HEK293 (cell line): ENCODE measurements around the gene GLT1D1.

Source experiments
- CTCF ChIP-seq: fragments of 450-650 bp; formaldehyde crosslinking; IDR thresholded peaks from 2 replicates; pipeline ENCODE4 v1.5.1; 2016; ENCODE audit warnings: missing biosample characterization, missing genetic modification characterization
- HOXC10 ChIP-seq: sonication (generic); formaldehyde crosslinking; IDR thresholded peaks from 2 replicates; pipeline ENCODE4 v1.8.1; 2023; ENCODE audit warnings: mild to moderate bottlenecking, missing genetic modification reagents
- PRDM1 ChIP-seq: fragments of 450-650 bp; formaldehyde crosslinking; IDR thresholded peaks from 2 replicates; pipeline ENCODE4; 2016; ENCODE audit warnings: missing biosample characterization, missing genetic modification characterization
- RBAK ChIP-seq: fragments of 450-650 bp; formaldehyde crosslinking; IDR thresholded peaks from 2 replicates; pipeline ENCODE4 v1.5.1; 2016; ENCODE audit warnings: missing biosample characterization, missing genetic modification characterization
- ZNF132 ChIP-seq: fragments of 450-650 bp; formaldehyde crosslinking; IDR thresholded peaks from 2 replicates; pipeline ENCODE4 v1.5.1; 2017; ENCODE audit warnings: missing biosample characterization, missing genetic modification characterization, borderline replicate concordance
- ZNF138 ChIP-seq: fragments of 450-650 bp; formaldehyde crosslinking; IDR thresholded peaks from 2 replicates; pipeline ENCODE4 v1.5.1; 2016; ENCODE audit warnings: missing biosample characterization, missing genetic modification characterization, borderline replicate concordance
- ZNF274 ChIP-seq, 2 experiments: fragments of 200-500 bp in 1 of 2; fragments of 450-650 bp in 1 of 2; sonication (Bioruptor generic) in 1 of 2; formaldehyde crosslinking in 1 of 2; IDR thresholded peaks; 2 replicates each; pipeline versions ENCODE4 v1.5.1 to v1.6.1; 2014 to 2016; ENCODE audit warnings: borderline replicate concordance in 1 of 2, inconsistent platforms in 1 of 2, low read length in 1 of 2, missing biosample characterization in 1 of 2, missing genetic modification characterization in 1 of 2
- ZNF302 ChIP-seq: fragments of 450-650 bp; formaldehyde crosslinking; IDR thresholded peaks from 2 replicates; pipeline ENCODE4 v1.5.1; 2016; ENCODE audit warnings: missing biosample characterization, missing genetic modification characterization, low read depth
- ZNF639 ChIP-seq: fragments of 450-650 bp; formaldehyde crosslinking; IDR thresholded peaks from 2 replicates; pipeline ENCODE4 v1.5.1; 2016; ENCODE audit warnings: missing biosample characterization, missing genetic modification characterization
- ZNF707 ChIP-seq: fragments of 450-650 bp; formaldehyde crosslinking; IDR thresholded peaks from 2 replicates; pipeline ENCODE4 v1.5.1; 2016; ENCODE audit warnings: missing biosample characterization, missing genetic modification characterization

GRCh38 chr12:128970941-128971340 is 117.7 kb downstream of the GLT1D1 start:
- TF ChIP-seq CTCF (no peak), ZNF132 (tag by site-specific recombination) (no peak), ZNF707 (tag by site-specific recombination) (no peak), ZNF274 (IDR thresholded peaks at IDR 0.05; ENCODE audit: low read length) (no peak), ZNF274 (tag by site-specific recombination; IDR thresholded peaks at IDR 0.05; ENCODE audit: borderline replicate concordance) (no peak), PRDM1 (tag by site-specific recombination) (no peak), HOXC10 (CRISPR knock-in tag) (no peak), ZNF639 (tag by site-specific recombination) (no peak), RBAK (tag by site-specific recombination) (no peak), ZNF302 (tag by site-specific recombination) (no peak), ZNF138 (tag by site-specific recombination) (no peak)
